ENCODE results near the gene SLC12A8. TPM values are rescaled to one million over a fixed set of nuclear protein-coding genes. Genes with fewer than 3 reads are reported as not detected.

Gene SLC12A8
- total RNA-seq, 4 donors from 2014 or later = 1.0 TPM; not detected in 3

DNA sequence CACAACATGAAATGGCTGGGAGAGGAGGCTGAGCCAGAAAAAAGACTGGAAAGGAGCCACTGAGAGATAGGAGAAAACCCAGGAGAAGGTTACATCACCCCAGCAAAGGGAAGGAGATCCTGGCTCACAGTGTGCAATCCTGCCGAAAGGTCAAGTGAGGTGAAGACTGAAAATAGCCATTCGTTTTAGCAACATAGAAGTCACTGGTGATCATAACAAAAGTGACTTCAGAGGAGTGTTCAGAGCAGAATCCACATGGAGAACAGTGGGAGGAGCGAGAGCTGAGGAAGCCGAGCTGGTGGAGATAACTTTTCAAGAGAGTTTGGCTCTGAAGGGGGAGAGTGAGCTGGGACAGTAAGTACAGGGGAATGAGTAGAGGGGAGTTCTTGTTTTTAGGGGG lies 151.4 kb downstream of the SLC12A8 start:
- peaks cover 41 to 53% of the 10 kb centered on the region in 2 donors for H3K4me1 ChIP-seq
- TF ChIP-seq CTCF (IDR thresholded peaks at IDR 0.05 in 4 of 5, conservative IDR thresholded peaks at IDR 0.05 in 1 of 5) (no peak), POLR2A (IDR thresholded peaks at IDR 0.05) (peak; percentile 33 to 63)
- intact Hi-C loops (cut with DNase I; ENCODE audit: low total_unique reads) = loop anchor here (1.0 to 5.0 kb wide), 2 partner anchors 18 to 66 kb away; no protein-coding TSS in a partner anchor

DNA sequence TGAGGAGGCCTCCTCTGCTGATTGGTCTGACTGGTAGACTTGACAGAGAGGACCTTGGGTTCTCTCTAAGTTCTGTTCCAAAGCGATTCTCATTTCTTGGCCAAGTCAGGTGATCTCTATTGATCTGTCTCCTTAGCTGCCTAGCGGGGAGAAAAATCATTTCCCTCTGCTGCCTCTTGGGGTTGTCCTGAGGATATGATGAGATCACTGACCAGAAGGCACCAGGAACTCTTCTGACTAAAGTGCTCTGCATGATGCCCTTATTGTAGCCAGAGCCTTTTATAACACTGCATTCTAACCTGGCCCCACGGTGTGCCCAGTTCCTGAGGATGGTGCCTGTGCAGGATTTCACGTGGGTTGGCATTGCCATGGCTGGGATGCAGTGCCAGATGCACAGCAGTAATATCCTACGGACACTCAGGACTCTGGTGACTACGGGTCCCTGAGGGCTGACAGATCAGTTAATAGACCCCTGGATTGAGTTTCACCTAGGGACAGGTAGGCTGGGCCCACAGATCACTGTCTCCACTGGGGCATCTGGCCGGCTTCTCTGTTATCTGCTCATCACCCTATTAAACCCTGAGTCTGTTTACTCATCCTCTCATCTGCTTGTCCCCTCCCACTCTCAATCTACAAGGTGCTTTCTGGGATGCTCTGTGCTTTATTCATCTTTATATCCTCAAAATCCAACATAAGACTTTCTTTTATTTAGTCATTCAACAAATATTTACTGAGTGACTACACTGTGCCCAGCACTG lies 152.9 kb downstream of the SLC12A8 start:
- H3K9me3 ChIP-seq = no peaks in the 10 kb centered on the region
- H3K4me3 ChIP-seq = no peak overlapping the region
- DNase-seq (no peak), ATAC-seq (no peak)
- intact Hi-C loops (cut with DNase I; ENCODE audit: low total_unique reads) (loop anchor here (5.0 to 10.0 kb wide), 2 partner anchors 68 to 315 kb away; partner anchors contain the start of gene ZNF148), in situ Hi-C loops (cut with MboI; ENCODE audit: low sequenced_read_pairs in 4 of 4) (no loop called here)
- TF ChIP-seq POLR2A (IDR thresholded peaks at IDR 0.05) (no peak), CTCF (IDR thresholded peaks at IDR 0.05 in 4 of 5, conservative IDR thresholded peaks at IDR 0.05 in 1 of 5) (no peak)
- no peaks in the 10 kb centered on the region for H3K27me3 ChIP-seq
- H3K4me1 ChIP-seq = peaks cover 42 to 53% of the 10 kb centered on the region in 2 donors
- H3K27ac ChIP-seq = no peak overlapping the region
- H3K36me3 ChIP-seq = no peaks in the 10 kb centered on the region

More for the DNA sequence above, 151.4 kb downstream of the SLC12A8 start:
- peak; percentile 68 to 85 for DNase-seq
- peak overlapping the region; percentile 78 to 85 (median 79) for H3K27ac ChIP-seq
- H3K4me3 ChIP-seq = peak overlapping the region in 1 of 4 donors; percentile 9
- no peaks in the 10 kb centered on the region for H3K27me3 ChIP-seq
- H3K36me3 ChIP-seq = no peaks in the 10 kb centered on the region
- ATAC-seq = peak; percentile 94
- in situ Hi-C loops (cut with MboI; ENCODE audit: low sequenced_read_pairs in 4 of 4) = no loop called here
- no peaks in the 10 kb centered on the region for H3K9me3 ChIP-seq

GRCh38 chr3:125058959-125059358 lies 153.6 kb downstream of the SLC12A8 start:
- Histone ChIP-seq H3K9me3 (no peaks in the 10 kb centered on the region), H3K27ac (no peak overlapping the region), H3K4me1 (peaks cover 45 to 57% of the 10 kb centered on the region in 2 donors), H3K27me3 (no peaks in the 10 kb centered on the region), H3K36me3 (no peaks in the 10 kb centered on the region), H3K4me3 (no peak overlapping the region)
- DNase-seq (no peak), ATAC-seq (no peak)
- TF ChIP-seq CTCF (IDR thresholded peaks at IDR 0.05 in 4 of 5, conservative IDR thresholded peaks at IDR 0.05 in 1 of 5) = no peak
- TF ChIP-seq POLR2A (IDR thresholded peaks at IDR 0.05) = no peak
- intact Hi-C loops (cut with DNase I; ENCODE audit: low total_unique reads) (loop anchor here (10.0 kb wide), 1 partner anchor 316 kb away; the partner anchor contains the start of gene ZNF148), in situ Hi-C loops (cut with MboI; ENCODE audit: low sequenced_read_pairs in 4 of 4) (no loop called here)

DNA sequence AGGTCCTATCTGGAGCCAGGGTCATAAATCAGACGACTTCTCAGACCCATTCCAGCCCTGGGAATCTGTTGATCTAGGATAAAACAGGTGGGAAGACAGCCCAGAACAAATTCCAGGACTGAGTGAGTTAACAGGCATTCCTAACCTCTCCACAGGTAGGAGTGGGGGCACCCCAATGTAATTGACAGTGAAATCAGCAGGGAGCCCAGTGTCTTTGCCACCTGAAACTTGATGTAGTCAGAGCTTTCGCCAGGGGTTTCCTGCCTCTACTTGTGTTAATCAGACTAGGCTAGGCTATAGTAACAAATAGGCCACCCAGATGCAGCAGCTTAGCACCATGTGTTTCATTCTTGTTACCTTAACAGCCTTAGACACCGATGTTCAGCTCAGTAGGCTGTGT lies 154.0 kb downstream of the SLC12A8 start:
- Histone ChIP-seq H3K27ac (peak overlapping the region in 2 of 4 donors; percentile 84 to 89), H3K4me3 (no peak overlapping the region), H3K9me3 (no peaks in the 10 kb centered on the region), H3K27me3 (no peaks in the 10 kb centered on the region), H3K4me1 (peaks cover 44 to 57% of the 10 kb centered on the region in 2 donors), H3K36me3 (no peaks in the 10 kb centered on the region)
- no peak for TF ChIP-seq CTCF (IDR thresholded peaks at IDR 0.05 in 4 of 5, conservative IDR thresholded peaks at IDR 0.05 in 1 of 5)
- TF ChIP-seq POLR2A (IDR thresholded peaks at IDR 0.05) = no peak
- in situ Hi-C loops (cut with MboI; ENCODE audit: low sequenced_read_pairs in 4 of 4) (no loop called here), intact Hi-C loops (cut with DNase I; ENCODE audit: low total_unique reads) (loop anchor here (10.0 kb wide), 1 partner anchor 316 kb away; the partner anchor contains the start of gene ZNF148)
- no peak for ATAC-seq
- no peak for DNase-seq
